Measurements from ENCODE around the gene RBM24.

DNA sequence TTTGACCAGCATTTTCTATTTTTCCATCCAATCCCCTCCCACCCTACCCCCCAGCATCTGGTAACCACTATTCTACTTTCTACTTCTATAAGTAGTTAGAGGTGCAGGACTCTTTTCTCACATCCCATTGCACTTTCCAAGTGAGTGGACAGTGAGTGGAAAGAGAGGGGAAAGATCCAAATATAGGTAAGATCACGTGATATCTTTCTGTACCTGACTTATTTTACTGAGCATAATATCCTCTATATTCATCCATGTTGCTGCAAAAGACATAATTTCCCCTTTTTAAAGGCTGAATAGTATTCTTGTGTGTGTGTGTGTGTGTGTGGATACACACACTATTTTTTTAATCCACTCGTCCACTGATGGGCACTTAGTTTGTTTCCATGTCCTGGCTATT, 18.1 kb downstream of the RBM24 start:
- no peak for TF ChIP-seq POLR2A (IDR thresholded peaks at IDR 0.05)
- TF ChIP-seq, protein P1, sequence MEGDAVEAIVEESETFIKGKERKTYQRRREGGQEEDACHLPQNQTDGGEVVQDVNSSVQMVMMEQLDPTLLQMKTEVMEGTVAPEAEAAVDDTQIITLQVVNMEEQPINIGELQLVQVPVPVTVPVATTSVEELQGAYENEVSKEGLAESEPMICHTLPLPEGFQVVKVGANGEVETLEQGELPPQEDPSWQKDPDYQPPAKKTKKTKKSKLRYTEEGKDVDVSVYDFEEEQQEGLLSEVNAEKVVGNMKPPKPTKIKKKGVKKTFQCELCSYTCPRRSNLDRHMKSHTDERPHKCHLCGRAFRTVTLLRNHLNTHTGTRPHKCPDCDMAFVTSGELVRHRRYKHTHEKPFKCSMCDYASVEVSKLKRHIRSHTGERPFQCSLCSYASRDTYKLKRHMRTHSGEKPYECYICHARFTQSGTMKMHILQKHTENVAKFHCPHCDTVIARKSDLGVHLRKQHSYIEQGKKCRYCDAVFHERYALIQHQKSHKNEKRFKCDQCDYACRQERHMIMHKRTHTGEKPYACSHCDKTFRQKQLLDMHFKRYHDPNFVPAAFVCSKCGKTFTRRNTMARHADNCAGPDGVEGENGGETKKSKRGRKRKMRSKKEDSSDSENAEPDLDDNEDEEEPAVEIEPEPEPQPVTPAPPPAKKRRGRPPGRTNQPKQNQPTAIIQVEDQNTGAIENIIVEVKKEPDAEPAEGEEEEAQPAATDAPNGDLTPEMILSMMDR (IDR thresholded peaks at IDR 0.05): no peak

Measured in thyroid gland (tissue), 4 donors.